ENCODE data around the gene LPCAT4.

DNA sequence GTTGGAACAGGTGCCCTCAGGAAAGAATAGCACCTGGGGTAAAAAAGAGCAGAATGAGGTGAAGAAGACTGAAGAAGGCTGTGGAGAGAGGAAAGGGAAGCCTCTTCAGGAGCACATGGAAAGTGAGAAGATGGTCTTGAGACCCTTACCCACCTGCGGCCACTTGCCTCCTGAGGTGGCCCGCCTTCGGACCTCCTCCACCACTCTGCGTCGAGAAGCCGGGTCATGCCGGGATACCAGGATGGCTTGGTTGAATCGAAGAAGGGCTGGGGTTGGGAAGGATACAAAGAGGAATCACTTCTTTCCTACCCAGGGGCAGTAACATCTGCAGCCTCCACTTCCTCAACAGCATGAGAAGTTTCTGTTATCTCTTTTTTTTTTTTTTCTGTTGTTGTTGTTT is 3.0 kb downstream of the LPCAT4 start:
- TF ChIP-seq, protein P1, sequence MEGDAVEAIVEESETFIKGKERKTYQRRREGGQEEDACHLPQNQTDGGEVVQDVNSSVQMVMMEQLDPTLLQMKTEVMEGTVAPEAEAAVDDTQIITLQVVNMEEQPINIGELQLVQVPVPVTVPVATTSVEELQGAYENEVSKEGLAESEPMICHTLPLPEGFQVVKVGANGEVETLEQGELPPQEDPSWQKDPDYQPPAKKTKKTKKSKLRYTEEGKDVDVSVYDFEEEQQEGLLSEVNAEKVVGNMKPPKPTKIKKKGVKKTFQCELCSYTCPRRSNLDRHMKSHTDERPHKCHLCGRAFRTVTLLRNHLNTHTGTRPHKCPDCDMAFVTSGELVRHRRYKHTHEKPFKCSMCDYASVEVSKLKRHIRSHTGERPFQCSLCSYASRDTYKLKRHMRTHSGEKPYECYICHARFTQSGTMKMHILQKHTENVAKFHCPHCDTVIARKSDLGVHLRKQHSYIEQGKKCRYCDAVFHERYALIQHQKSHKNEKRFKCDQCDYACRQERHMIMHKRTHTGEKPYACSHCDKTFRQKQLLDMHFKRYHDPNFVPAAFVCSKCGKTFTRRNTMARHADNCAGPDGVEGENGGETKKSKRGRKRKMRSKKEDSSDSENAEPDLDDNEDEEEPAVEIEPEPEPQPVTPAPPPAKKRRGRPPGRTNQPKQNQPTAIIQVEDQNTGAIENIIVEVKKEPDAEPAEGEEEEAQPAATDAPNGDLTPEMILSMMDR (IDR thresholded peaks at IDR 0.05; ENCODE audit: low read depth, low read length): no peak
- TF ChIP-seq POLR2A (IDR thresholded peaks at IDR 0.05; ENCODE audit: extremely low read depth, insufficient read length): no peak
